SK-N-SH (cell line): ENCODE data around the gene PRR33.

Experiments used
- CTCF ChIP-seq: fragments of 200-600 bp; sonication (generic); IDR thresholded peaks from 2 replicates; pipeline ENCODE4 v1.6.1; 2017; ENCODE audit warnings: antibody characterized with exemption, mild to moderate bottlenecking, moderate library complexity
- RCOR1 ChIP-seq: fragments of 150-350 bp; IDR thresholded peaks from 2 replicates; pipeline ENCODE4 v1.6.1; 2017; ENCODE audit warnings: antibody characterized with exemption, low read length

- TF ChIP-seq RCOR1 = no peak
- TF ChIP-seq CTCF = no peak
Observed at GRCh38 chr11:1888347-1888753, 3.3 kb downstream of the PRR33 start.
